ENCODE measurements around the gene TRIAP1. TPM values are rescaled to one million over a fixed set of nuclear protein-coding genes. Genes with fewer than 3 reads are reported as not detected.

The TRIAP1 gene
- total RNA-seq, 2 donors from 2014 or later: 7.1 to 11.4 TPM

DNA sequence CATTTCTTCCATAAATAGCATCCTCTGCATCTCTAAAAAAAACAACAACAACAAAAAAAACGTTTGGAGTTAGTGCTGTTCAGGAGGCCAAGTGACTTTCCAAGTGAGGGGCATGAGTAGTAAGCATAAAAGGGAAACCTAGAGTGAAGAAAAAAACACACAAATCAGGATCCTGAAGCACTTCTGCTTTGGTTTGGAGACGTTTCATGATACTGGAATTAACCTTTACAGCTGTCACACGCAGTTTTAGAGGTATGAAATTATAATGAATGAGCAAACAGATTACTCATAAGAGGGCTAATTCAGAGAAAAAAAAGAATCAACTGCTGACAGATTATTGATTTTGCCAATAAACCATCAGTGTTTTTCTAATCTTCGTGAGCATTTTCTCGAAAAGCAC lies 19.6 kb upstream of the TRIAP1 start:
- Histone ChIP-seq H3K4me1 (ENCODE audit: control insufficient read depth in 1 of 2, low read depth in 2 of 2) (peaks cover 12 to 33% of the 10 kb centered on the region in 2 donors), H3K27me3 (replicated peaks; ENCODE audit: insufficient read depth) (no peaks in the 10 kb centered on the region), H3K4me3 (no peak overlapping the region), H3K27ac (no peak overlapping the region), H3K36me3 (peaks cover 48% of the 10 kb centered on the region), H3K9me3 (no peaks in the 10 kb centered on the region)
- TF ChIP-seq, protein P1, sequence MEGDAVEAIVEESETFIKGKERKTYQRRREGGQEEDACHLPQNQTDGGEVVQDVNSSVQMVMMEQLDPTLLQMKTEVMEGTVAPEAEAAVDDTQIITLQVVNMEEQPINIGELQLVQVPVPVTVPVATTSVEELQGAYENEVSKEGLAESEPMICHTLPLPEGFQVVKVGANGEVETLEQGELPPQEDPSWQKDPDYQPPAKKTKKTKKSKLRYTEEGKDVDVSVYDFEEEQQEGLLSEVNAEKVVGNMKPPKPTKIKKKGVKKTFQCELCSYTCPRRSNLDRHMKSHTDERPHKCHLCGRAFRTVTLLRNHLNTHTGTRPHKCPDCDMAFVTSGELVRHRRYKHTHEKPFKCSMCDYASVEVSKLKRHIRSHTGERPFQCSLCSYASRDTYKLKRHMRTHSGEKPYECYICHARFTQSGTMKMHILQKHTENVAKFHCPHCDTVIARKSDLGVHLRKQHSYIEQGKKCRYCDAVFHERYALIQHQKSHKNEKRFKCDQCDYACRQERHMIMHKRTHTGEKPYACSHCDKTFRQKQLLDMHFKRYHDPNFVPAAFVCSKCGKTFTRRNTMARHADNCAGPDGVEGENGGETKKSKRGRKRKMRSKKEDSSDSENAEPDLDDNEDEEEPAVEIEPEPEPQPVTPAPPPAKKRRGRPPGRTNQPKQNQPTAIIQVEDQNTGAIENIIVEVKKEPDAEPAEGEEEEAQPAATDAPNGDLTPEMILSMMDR (IDR thresholded peaks at IDR 0.05): no peak
- DNase-seq (ENCODE audit: low spot score) (no peak), ATAC-seq (ENCODE audit: insufficient number of reproducible peaks, low FRiP score, low read depth) (no peak)

DNA sequence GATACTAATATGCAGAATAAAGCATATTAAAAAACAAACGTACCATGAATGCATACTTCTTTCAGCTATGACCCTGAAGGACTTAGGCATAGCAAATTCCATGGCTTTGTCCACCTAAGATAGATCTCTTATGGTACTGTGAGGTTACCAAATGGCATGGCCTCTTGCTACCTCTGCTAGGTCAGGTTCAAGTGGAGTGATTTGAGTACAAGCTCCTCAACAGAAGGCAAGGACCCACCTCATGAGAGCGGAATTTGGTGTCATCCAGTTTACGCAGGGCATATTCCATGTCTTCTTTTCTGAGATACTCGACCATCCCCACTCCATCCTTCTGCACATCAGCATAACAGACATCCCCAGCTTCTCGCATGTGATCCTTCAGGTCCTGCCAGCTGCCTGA lies 17.5 kb upstream of the TRIAP1 start:
- Histone ChIP-seq H3K36me3 (peaks cover 64% of the 10 kb centered on the region), H3K27ac (no peak overlapping the region), H3K9me3 (no peaks in the 10 kb centered on the region), H3K27me3 (replicated peaks; ENCODE audit: insufficient read depth) (no peaks in the 10 kb centered on the region), H3K4me3 (no peak overlapping the region), H3K4me1 (ENCODE audit: control insufficient read depth in 1 of 2, low read depth in 2 of 2) (peaks cover 7 to 25% of the 10 kb centered on the region in 2 donors)
- TF ChIP-seq, protein P1 (IDR thresholded peaks at IDR 0.05): no peak
- DNase-seq (ENCODE audit: low spot score) (no peak), ATAC-seq (ENCODE audit: insufficient number of reproducible peaks, low FRiP score, low read depth) (no peak)

DNA sequence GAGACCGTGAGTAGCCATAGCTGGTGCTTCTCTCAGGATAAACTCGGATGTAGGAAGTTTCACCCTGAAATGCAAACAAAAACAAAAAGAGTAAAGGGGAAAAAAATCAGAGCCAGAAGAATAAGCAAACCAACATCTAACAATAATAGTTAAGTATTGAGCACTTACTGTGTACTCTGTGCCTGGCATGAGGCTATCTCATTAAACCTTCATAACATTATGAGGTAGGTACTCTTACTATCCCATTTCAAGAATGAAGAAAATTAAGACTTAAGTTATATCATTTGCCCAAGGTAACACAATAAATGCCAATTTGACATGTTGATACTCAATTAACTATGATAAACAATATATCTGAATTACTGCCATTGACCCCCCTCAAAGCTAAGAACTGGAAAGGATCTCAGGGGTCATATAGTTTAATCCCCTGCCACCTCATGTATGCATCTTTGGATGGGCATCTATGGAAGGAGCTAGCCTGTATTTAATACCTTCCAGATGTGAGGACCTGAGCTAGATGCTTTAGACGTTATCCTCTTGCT lies 16.0 kb upstream of the TRIAP1 start:
- H3K4me3 ChIP-seq: no peak overlapping the region
- peaks cover 4 to 12% of the 10 kb centered on the region in 2 donors for H3K4me1 ChIP-seq (ENCODE audit: control insufficient read depth in 1 of 2, low read depth in 2 of 2)
- H3K27me3 ChIP-seq (replicated peaks; ENCODE audit: insufficient read depth): no peaks in the 10 kb centered on the region
- TF ChIP-seq, protein P1 (IDR thresholded peaks at IDR 0.05): no peak
- ATAC-seq (ENCODE audit: insufficient number of reproducible peaks, low FRiP score, low read depth): no peak
- no peak overlapping the region for H3K27ac ChIP-seq
- peaks cover 73% of the 10 kb centered on the region for H3K36me3 ChIP-seq
- DNase-seq (ENCODE audit: low spot score): no peak
- H3K9me3 ChIP-seq: no peaks in the 10 kb centered on the region

DNA sequence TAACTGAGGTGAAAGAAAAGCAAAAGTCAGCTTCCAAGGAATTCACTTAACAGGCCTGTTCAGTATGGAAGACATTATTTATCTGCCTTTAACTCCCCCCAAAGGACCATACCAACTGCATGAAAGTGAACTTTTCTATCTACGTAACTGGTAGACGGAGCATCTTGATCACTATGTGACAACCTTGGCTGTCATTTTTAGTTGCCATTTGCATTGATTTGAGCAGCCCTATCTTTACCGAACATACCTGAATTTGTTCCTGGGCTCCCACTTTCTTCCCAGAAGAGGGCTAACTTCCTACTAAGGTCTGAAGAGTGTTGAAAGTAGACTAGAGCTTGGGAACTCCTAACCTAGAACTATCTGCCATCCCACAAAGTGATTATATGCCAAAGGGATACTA lies 14.0 kb upstream of the TRIAP1 start:
- no peaks in the 10 kb centered on the region for H3K9me3 ChIP-seq
- TF ChIP-seq, protein P1 (IDR thresholded peaks at IDR 0.05): no peak
- no peaks in the 10 kb centered on the region for H3K4me1 ChIP-seq (ENCODE audit: control insufficient read depth in 1 of 2, low read depth in 2 of 2)
- ATAC-seq (ENCODE audit: insufficient number of reproducible peaks, low FRiP score, low read depth): no peak
- no peak overlapping the region for H3K27ac ChIP-seq
- DNase-seq (ENCODE audit: low spot score): no peak
- H3K27me3 ChIP-seq (replicated peaks; ENCODE audit: insufficient read depth): no peaks in the 10 kb centered on the region
- H3K4me3 ChIP-seq: no peak overlapping the region
- peaks cover 77% of the 10 kb centered on the region for H3K36me3 ChIP-seq

DNA sequence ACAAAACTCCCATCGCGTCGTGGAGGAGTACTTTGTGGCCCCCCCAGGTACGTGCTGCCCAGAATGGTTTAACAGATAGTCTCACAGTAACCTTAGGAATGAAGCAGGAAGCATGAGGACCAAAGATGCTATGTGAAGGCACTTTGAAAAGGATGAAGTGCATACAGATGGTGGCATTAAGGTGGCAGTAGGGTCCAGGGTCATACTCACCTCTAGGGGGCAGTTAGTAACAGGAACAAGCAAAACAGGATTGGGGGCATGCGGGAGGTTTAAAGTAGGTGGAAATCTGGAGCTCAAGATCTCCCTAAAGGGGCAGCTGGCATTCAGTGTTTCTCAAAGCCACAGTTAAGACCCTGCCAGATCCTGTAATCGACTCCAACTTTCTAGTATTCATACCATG lies 10.9 kb upstream of the TRIAP1 start:
- Histone ChIP-seq H3K36me3 (peaks cover 51% of the 10 kb centered on the region), H3K27ac (no peak overlapping the region)

More for the DNA sequence above, 10.9 kb upstream of the TRIAP1 start:
- no peak for DNase-seq (ENCODE audit: low spot score)
- Histone ChIP-seq H3K9me3 (no peaks in the 10 kb centered on the region), H3K27me3 (replicated peaks; ENCODE audit: insufficient read depth) (no peaks in the 10 kb centered on the region), H3K4me1 (ENCODE audit: control insufficient read depth in 1 of 2, low read depth in 2 of 2) (no peaks in the 10 kb centered on the region), H3K4me3 (no peak overlapping the region)
- no peak for ATAC-seq (ENCODE audit: insufficient number of reproducible peaks, low FRiP score, low read depth)
- TF ChIP-seq, protein P1 (IDR thresholded peaks at IDR 0.05): no peak
